GM21447 (cell line): ENCODE results near the gene LYAR.

ENCODE experiments used
- ATAC-seq: cut with Tn5 transposase; IDR thresholded peaks from one replicate; pipeline ENCODE4 v1.9.1; 2021; ENCODE audit not compliant: unreplicated experiment

LYAR gene

GRCh38 chr4:4225915-4226605, 63.9 kb downstream of the LYAR start:
- no peak for ATAC-seq
